Measurements from ENCODE around the gene AUTS2.

The AUTS2 gene

GRCh38 chr7:69768986-69769595 lies 170.8 kb downstream of the AUTS2 start:
- no peak for DNase-seq (ENCODE audit: low read depth)
- no peak overlapping the region for H3K4me3 ChIP-seq (ENCODE audit: low read depth, low read length)
- no peak for TF ChIP-seq CTCF (IDR thresholded peaks at IDR 0.05; ENCODE audit: control insufficient read depth, extremely low read depth, insufficient read depth)

DNA sequence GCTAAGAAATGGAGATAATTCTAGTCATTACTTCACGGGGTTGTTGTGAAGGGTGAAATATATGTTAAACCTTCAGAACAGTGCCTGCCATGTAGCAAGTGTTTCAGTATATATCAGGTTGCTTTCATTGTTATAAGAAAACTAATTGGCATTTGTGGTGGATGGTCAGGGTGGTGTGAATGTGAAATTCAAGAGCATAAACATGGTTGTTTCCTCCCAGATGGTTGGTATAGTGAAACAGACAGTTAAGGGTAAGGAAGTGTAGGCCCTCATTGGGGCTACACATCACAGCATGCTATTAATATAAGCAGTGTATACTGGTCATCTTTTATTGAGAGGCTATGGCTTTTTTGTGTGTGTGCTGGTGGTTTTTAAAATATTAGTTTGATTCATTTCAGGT lies 171.6 kb downstream of the AUTS2 start:
- H3K4me3 ChIP-seq (ENCODE audit: low read depth, low read length), result no peak overlapping the region
- DNase-seq (ENCODE audit: low read depth), result no peak
- no peak for TF ChIP-seq CTCF (IDR thresholded peaks at IDR 0.05; ENCODE audit: control insufficient read depth, extremely low read depth, insufficient read depth)

GRCh38 chr7:69770613-69771012 lies 172.3 kb downstream of the AUTS2 start:
- no peak overlapping the region for H3K4me3 ChIP-seq (ENCODE audit: low read depth, low read length)
- no peak for TF ChIP-seq CTCF (IDR thresholded peaks at IDR 0.05; ENCODE audit: control insufficient read depth, extremely low read depth, insufficient read depth)
- DNase-seq (ENCODE audit: low read depth), result no peak

DNA sequence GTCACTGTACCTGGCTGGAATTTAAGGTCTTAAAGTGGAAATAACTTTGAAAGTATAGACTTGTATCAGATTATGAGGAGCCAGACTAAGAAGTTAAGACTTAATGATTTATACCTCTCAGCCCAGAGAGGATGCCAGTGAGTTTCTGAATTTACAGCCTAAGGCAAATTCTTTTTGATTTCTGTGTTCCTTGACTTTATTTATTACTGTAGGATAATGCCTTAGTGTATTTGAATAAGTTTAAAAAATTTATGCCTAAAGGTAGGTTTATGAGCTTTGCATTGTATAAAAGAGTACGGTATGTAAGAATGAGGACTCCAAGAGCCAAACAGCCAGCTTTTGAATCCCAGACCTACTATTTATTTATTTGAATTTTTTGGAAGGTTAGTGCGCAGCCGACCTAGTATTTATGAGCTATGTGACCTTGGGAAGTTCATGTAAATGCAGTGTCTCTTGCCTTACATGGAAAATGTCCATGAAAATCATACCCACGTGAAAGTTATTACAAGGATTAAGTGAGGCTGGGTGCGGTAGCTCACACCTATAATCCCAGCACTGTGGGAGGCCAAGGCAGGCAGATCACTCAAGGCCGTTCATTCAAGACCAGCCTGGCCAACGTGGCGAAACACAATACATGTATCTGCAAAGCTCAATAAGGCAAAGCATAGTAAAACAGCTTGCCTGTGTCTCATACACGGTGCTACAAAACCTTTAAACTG lies 174.6 kb downstream of the AUTS2 start:
- TF ChIP-seq CTCF (IDR thresholded peaks at IDR 0.05; ENCODE audit: control insufficient read depth, extremely low read depth, insufficient read depth), result no peak
- DNase-seq (ENCODE audit: low read depth), result no peak
- no peak overlapping the region for H3K4me3 ChIP-seq (ENCODE audit: low read depth, low read length)

- H3K4me3 ChIP-seq (ENCODE audit: low read depth, low read length), result no peak overlapping the region
- no peak for DNase-seq (ENCODE audit: low read depth)
- TF ChIP-seq CTCF (IDR thresholded peaks at IDR 0.05; ENCODE audit: control insufficient read depth, extremely low read depth, insufficient read depth), result no peak
Measured at GRCh38 chr7:69773535-69774225, 175.4 kb downstream of the AUTS2 start.

DNA sequence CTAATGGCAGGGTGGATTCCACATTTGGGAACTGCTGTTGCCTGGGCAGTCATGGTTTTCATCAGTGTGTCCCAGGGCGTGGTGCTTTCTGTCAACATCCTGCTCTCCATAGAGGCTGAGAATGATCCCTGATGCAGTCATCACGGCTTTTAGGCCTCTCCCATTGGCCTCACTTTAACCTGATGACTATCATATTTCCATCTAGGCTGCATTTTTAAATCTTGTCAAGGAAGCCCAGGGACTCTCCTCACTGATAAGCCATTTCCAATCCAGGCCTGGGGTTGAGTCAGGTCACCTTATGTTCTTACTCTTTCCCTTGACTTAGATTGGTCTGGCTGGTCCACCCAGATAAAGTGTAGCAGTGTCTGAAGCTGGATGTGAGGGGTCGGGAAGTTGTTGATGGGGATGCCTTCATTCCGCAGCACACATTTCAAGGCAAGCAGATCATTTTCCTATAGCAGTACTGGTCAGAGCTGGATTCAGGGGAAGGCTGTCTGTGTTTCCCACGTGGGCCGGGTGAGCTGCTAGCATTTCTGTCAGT lies 177.0 kb downstream of the AUTS2 start:
- no peak overlapping the region for H3K4me3 ChIP-seq (ENCODE audit: low read depth, low read length)
- no peak for DNase-seq (ENCODE audit: low read depth)
- no peak for TF ChIP-seq CTCF (IDR thresholded peaks at IDR 0.05; ENCODE audit: control insufficient read depth, extremely low read depth, insufficient read depth)

All from LNCaP clone FGC (cell line).